HepG2 (cell line): Measurements from ENCODE around the gene VPS9D1. TPM values are rescaled to one million over a fixed set of nuclear protein-coding genes. Genes with fewer than 3 reads are reported as not detected.
A peak's percentile ranks its signal among the peaks of the same experiment; 100 is the strongest.

Source experiments
- BORCS8-MEF2B ChIP-seq: sonication (generic); formaldehyde crosslinking; IDR thresholded peaks from 2 replicates; pipeline ENCODE4 v1.8.0; 2022; ENCODE audit warnings: mild to moderate bottlenecking, missing genetic modification reagents
- ELF3 ChIP-seq: IDR thresholded peaks from 2 replicates; pipeline ENCODE4 v1.6.1; 2016; ENCODE audit warnings: missing genetic modification reagents, missing compliant biosample characterization
- IKZF1 ChIP-seq: fragments of 450-650 bp; IDR thresholded peaks from 2 replicates; pipeline ENCODE4 v1.7.1; 2016
- KMT2A ChIP-seq: sonication (generic); formaldehyde crosslinking; IDR thresholded peaks from 2 replicates; pipeline ENCODE4 v1.4.0; 2020; ENCODE audit warnings: missing genetic modification reagents
- MYC ChIP-seq: sonication (generic); formaldehyde crosslinking; IDR thresholded peaks from 2 replicates; pipeline ENCODE4 v1.9.0; 2021; ENCODE audit warnings: missing genetic modification reagents, borderline replicate concordance
- NFRKB ChIP-seq: fragments of 450-650 bp; IDR thresholded peaks from 2 replicates; pipeline ENCODE4 v1.6.1; 2017
- NFYC ChIP-seq: IDR thresholded peaks from 2 replicates; pipeline ENCODE4 v1.6.1; 2016; ENCODE audit warnings: missing genetic modification reagents, missing compliant biosample characterization
- PAX8 ChIP-seq: sonication (generic); formaldehyde crosslinking; IDR thresholded peaks from 2 replicates; pipeline ENCODE4 v1.8.0; 2022; ENCODE audit warnings: mild to moderate bottlenecking, missing genetic modification reagents, borderline replicate concordance
- PHF8 ChIP-seq: sonication (generic); formaldehyde crosslinking; IDR thresholded peaks from 2 replicates; pipeline ENCODE4 v1.5.0; 2020; ENCODE audit warnings: missing genetic modification reagents
- XRCC5 ChIP-seq: fragments of 200-400 bp; formaldehyde crosslinking; optimal IDR thresholded peaks from 2 replicates; pipeline ENCODE3; 2017; ENCODE audit warnings: mild to moderate bottlenecking, low read length
- ZNF160 ChIP-seq: sonication (generic); formaldehyde crosslinking; IDR thresholded peaks from 2 replicates; pipeline ENCODE4 v1.8.0; 2022; ENCODE audit warnings: mild to moderate bottlenecking, inconsistent platforms, missing genetic modification reagents
- polyA plus RNA-seq, 8 experiments: library from polyadenylated mRNA; depleted of rRNA in 3 of 8; stranded (reverse) in 7 of 8; unstranded in 1 of 8; fragments of >200 nt; fragmentation: Illumina TruSeq in 4 of 8; extraction: Trizol in 4 of 8; gene quantifications; 2 replicates each; pipeline versions ENCODE4 v1.2.1 to v1.2.3, GENCODE V29; 2011 to 2016; ENCODE audit warnings: low read depth in 4 of 8, missing spikeins in 1 of 8, mixed read lengths in 1 of 8; ENCODE audit not compliant: insufficient read depth in 1 of 8
- total RNA-seq, 5 experiments: library from RNA; depleted of rRNA; stranded (reverse); fragments of >200 nt; fragmentation: Illumina TruSeq; extraction: Trizol; gene quantifications; 2 replicates each; pipeline ENCODE4 v1.2.3, GENCODE V29; 2016; ENCODE audit warnings: low read depth in 1 of 5
- TF ChIP-seq, protein P1 (sequence below): sonication (generic); formaldehyde crosslinking; IDR thresholded peaks from 2 replicates; pipeline ENCODE4 v1.5.1; 2020; ENCODE audit warnings: mild to moderate bottlenecking, missing genetic modification reagents
- TF ChIP-seq, protein P2 (sequence below): sonication (generic); formaldehyde crosslinking; IDR thresholded peaks from 2 replicates; pipeline ENCODE4 v1.4.0; 2020; ENCODE audit warnings: missing genetic modification reagents
- TF ChIP-seq, protein P3 (sequence below), 2 experiments: sonication (generic) in 1 of 2; formaldehyde crosslinking in 1 of 2; IDR thresholded peaks; 2 replicates each; pipeline versions ENCODE4 v1.4.0 to v1.6.1; 2018 to 2020; ENCODE audit warnings: missing genetic modification reagents in 2 of 2, borderline replicate concordance in 1 of 2, low read depth in 1 of 2, mild to moderate bottlenecking in 1 of 2, missing biosample characterization in 1 of 2
- TF ChIP-seq, protein P4 (sequence below): sonication (generic); formaldehyde crosslinking; IDR thresholded peaks from 2 replicates; pipeline ENCODE4 v1.9.0; 2022; ENCODE audit warnings: missing genetic modification reagents, mild to moderate bottlenecking, borderline replicate concordance
- TF ChIP-seq, protein P5 (sequence below): sonication (generic); IDR thresholded peaks from 2 replicates; pipeline ENCODE4 v1.6.1; 2016; ENCODE audit warnings: low read depth, borderline replicate concordance
- TF ChIP-seq, protein P6 (sequence below): IDR thresholded peaks from 2 replicates; pipeline ENCODE4 v1.6.1; 2016; ENCODE audit warnings: low read depth, borderline replicate concordance

The VPS9D1 gene
- total and polyA plus RNA-seq, 2 of the 13 experiments (the other 11 are each of a cell fraction or from before 2014, with no cell fraction given), result 10.1 to 13.2 TPM

DNA sequence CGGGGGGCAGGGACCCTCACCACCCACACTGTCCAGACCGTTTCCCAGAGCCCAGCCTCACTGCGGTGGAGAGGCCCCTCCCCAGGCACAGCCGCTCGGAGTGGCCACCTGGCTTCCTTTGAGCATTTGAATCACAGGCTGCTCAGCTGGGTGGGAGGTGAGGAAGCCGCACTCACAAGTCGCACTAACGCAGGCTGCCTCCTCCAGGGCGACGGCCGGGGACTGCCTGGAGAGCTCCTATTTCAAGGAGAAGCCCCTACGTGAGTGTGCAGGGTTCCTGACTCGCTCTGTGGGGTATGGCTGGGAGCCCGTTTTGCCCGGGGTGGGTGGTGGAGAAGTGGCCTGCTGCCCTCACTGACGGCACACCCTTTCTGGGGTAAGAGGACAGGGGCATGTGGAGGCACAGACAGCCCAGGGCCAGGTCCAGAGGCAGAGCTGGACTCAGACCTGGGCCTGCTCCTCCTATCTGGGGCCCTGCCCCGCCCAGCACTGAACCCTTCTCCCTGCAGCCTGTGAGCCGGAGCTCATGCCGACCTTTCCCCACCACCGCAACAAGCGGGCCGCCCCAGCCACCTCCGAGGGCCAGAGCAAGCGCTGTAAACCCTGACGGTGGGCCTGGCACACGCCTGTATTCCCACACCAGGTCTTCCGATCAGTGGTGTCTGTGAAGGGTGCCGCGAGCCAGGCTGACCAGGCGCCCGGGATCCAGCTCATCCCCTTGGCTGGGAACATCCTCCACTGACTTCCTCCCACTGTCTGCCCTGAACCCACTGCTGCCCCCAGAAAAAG, 25.4 kb downstream of the VPS9D1 start (continued):
- TF ChIP-seq, protein P1, sequence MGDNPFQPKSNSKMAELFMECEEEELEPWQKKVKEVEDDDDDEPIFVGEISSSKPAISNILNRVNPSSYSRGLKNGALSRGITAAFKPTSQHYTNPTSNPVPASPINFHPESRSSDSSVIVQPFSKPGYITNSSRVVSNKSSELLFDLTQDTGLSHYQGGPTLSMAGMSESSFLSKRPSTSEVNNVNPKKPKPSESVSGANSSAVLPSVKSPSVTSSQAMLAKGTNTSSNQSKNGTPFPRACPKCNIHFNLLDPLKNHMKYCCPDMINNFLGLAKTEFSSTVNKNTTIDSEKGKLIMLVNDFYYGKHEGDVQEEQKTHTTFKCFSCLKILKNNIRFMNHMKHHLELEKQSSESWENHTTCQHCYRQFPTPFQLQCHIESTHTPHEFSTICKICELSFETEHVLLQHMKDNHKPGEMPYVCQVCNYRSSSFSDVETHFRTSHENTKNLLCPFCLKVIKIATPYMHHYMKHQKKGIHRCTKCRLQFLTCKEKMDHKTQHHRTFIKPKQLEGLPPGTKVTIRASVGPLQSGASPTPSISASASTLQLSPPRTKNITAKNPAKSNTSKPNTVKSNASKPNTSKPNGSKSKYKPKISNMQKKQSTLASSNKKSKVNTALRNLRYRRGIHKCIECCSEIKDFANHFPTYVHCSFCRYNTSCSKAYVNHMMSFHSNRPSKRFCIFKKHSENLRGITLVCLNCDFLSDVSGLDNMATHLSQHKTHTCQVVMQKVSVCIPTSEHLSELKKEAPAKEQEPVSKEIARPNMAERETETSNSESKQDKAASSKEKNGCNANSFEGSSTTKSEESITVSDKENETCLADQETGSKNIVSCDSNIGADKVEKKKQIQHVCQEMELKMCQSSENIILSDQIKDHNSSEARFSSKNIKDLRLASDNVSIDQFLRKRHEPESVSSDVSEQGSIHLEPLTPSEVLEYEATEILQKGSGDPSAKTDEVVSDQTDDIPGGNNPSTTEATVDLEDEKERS (CRISPR knock-in tag), result peak; percentile 42; the same call in 1 of the 2 replicates
- no peak; the same call in 1 of the 2 replicates for TF ChIP-seq KMT2A (CRISPR knock-in tag)
- peak; percentile 62; the same call in 1 of the 2 replicates for TF ChIP-seq MYC
- TF ChIP-seq ZNF160 (CRISPR knock-in tag), result peak; percentile 34; the same call in 1 of the 2 replicates
- TF ChIP-seq XRCC5, result peak; percentile 33
- no peak for TF ChIP-seq NFRKB
- TF ChIP-seq, protein P2, sequence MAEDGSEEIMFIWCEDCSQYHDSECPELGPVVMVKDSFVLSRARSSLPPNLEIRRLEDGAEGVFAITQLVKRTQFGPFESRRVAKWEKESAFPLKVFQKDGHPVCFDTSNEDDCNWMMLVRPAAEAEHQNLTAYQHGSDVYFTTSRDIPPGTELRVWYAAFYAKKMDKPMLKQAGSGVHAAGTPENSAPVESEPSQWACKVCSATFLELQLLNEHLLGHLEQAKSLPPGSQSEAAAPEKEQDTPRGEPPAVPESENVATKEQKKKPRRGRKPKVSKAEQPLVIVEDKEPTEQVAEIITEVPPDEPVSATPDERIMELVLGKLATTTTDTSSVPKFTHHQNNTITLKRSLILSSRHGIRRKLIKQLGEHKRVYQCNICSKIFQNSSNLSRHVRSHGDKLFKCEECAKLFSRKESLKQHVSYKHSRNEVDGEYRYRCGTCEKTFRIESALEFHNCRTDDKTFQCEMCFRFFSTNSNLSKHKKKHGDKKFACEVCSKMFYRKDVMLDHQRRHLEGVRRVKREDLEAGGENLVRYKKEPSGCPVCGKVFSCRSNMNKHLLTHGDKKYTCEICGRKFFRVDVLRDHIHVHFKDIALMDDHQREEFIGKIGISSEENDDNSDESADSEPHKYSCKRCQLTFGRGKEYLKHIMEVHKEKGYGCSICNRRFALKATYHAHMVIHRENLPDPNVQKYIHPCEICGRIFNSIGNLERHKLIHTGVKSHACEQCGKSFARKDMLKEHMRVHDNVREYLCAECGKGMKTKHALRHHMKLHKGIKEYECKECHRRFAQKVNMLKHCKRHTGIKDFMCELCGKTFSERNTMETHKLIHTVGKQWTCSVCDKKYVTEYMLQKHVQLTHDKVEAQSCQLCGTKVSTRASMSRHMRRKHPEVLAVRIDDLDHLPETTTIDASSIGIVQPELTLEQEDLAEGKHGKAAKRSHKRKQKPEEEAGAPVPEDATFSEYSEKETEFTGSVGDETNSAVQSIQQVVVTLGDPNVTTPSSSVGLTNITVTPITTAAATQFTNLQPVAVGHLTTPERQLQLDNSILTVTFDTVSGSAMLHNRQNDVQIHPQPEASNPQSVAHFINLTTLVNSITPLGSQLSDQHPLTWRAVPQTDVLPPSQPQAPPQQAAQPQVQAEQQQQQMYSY (CRISPR knock-in tag), result peak; percentile 42; the same call in 1 of the 2 replicates
- TF ChIP-seq PAX8, result no peak
- TF ChIP-seq, protein P3, sequence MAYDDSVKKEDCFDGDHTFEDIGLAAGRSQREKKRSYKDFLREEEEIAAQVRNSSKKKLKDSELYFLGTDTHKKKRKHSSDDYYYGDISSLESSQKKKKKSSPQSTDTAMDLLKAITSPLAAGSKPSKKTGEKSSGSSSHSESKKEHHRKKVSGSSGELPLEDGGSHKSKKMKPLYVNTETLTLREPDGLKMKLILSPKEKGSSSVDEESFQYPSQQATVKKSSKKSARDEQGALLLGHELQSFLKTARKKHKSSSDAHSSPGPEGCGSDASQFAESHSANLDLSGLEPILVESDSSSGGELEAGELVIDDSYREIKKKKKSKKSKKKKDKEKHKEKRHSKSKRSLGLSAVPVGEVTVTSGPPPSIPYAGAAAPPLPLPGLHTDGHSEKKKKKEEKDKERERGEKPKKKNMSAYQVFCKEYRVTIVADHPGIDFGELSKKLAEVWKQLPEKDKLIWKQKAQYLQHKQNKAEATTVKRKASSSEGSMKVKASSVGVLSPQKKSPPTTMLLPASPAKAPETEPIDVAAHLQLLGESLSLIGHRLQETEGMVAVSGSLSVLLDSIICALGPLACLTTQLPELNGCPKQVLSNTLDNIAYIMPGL (CRISPR knock-in tag; IDR thresholded peaks at IDR 0.05; ENCODE audit: borderline replicate concordance in 1 of 2, low read depth in 1 of 2), result 0 out of 4 replicates have a peak, but pooled peaks of 1 of the 2 experiments have one; percentile 25
- no peak; the same call in 1 of the 2 replicates for TF ChIP-seq NFYC (CRISPR knock-in tag)
- TF ChIP-seq, protein P4, sequence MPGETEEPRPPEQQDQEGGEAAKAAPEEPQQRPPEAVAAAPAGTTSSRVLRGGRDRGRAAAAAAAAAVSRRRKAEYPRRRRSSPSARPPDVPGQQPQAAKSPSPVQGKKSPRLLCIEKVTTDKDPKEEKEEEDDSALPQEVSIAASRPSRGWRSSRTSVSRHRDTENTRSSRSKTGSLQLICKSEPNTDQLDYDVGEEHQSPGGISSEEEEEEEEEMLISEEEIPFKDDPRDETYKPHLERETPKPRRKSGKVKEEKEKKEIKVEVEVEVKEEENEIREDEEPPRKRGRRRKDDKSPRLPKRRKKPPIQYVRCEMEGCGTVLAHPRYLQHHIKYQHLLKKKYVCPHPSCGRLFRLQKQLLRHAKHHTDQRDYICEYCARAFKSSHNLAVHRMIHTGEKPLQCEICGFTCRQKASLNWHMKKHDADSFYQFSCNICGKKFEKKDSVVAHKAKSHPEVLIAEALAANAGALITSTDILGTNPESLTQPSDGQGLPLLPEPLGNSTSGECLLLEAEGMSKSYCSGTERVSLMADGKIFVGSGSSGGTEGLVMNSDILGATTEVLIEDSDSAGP (CRISPR knock-in tag), result peak; percentile 89
- no peak for TF ChIP-seq PHF8 (CRISPR knock-in tag)
- no peak for TF ChIP-seq ELF3
- TF ChIP-seq, protein P5, sequence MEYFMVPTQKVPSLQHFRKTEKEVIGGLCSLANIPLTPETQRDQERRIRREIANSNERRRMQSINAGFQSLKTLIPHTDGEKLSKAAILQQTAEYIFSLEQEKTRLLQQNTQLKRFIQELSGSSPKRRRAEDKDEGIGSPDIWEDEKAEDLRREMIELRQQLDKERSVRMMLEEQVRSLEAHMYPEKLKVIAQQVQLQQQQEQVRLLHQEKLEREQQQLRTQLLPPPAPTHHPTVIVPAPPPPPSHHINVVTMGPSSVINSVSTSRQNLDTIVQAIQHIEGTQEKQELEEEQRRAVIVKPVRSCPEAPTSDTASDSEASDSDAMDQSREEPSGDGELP, result peak; percentile 37; the same call in 1 of the 2 replicates
- TF ChIP-seq, protein P6, sequence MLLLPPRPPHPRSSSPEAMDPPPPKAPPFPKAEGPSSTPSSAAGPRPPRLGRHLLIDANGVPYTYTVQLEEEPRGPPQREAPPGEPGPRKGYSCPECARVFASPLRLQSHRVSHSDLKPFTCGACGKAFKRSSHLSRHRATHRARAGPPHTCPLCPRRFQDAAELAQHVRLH (CRISPR knock-in tag), result peak; percentile 60; the same call in 1 of the 2 replicates
- peak; percentile 91 for TF ChIP-seq BORCS8-MEF2B (CRISPR knock-in tag)
- TF ChIP-seq IKZF1, result no peak
